ENCODE data around the gene ALKBH8. TPM values are rescaled to one million over a fixed set of nuclear protein-coding genes. Genes with fewer than 3 reads are reported as not detected.
"Not testable (repeated sequence)": the region's sequence is repeated elsewhere in the genome, so short reads cannot be mapped to it uniquely, and the experiment has no call there.

Gene ALKBH8
- total RNA-seq, 1 donor from 2014 or later = 11.8 TPM

DNA sequence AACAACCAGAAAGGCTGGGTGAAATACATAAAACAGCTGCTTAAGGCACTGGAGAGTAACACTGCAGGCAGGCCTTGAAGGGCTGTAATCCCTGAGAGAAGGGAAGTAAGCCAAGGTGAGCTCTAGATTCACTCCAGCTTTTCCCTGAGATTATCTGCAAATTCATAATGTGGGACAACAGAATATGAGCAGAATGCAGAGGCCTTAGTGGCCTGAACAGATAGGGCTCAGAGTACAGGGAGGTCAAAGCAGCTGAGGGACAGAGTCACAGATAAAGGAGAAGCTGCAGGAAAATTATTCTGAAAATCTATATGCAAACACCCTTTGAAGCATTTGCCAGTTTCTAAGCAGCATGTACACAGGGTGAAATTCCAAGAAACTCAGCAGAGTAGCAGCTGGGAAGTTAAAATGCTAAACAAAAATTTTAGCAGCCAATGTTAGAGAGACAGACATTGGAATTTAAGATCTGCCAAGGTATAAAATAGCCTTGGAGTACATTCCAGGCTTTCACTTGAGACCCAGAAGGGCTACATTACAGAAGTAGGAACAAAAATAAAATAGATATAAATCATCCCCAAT, 59.8 kb downstream of the ALKBH8 start:
- Mint-ChIP-seq H3K27ac (no peak overlapping the region), H3K27me3 (no peaks in the 10 kb centered on the region), H3K4me3 (no peak overlapping the region), H3K4me1 (no peaks in the 10 kb centered on the region), H3K36me3 (ENCODE audit: low read depth) (peaks cover 69% of the 10 kb centered on the region), H3K9me3 (peaks cover 8% of the 10 kb centered on the region)
- TF ChIP-seq, protein P1, sequence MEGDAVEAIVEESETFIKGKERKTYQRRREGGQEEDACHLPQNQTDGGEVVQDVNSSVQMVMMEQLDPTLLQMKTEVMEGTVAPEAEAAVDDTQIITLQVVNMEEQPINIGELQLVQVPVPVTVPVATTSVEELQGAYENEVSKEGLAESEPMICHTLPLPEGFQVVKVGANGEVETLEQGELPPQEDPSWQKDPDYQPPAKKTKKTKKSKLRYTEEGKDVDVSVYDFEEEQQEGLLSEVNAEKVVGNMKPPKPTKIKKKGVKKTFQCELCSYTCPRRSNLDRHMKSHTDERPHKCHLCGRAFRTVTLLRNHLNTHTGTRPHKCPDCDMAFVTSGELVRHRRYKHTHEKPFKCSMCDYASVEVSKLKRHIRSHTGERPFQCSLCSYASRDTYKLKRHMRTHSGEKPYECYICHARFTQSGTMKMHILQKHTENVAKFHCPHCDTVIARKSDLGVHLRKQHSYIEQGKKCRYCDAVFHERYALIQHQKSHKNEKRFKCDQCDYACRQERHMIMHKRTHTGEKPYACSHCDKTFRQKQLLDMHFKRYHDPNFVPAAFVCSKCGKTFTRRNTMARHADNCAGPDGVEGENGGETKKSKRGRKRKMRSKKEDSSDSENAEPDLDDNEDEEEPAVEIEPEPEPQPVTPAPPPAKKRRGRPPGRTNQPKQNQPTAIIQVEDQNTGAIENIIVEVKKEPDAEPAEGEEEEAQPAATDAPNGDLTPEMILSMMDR (IDR thresholded peaks at IDR 0.05) = no peak
- CTCF ChIA-PET = no interaction called here
- DNase-seq = no peak
- intact Hi-C loops (cut with micrococcal nuclease) = no loop called here
- POLR2A ChIA-PET = no interaction called here
- no peak for ATAC-seq (ENCODE audit: low read depth)

DNA sequence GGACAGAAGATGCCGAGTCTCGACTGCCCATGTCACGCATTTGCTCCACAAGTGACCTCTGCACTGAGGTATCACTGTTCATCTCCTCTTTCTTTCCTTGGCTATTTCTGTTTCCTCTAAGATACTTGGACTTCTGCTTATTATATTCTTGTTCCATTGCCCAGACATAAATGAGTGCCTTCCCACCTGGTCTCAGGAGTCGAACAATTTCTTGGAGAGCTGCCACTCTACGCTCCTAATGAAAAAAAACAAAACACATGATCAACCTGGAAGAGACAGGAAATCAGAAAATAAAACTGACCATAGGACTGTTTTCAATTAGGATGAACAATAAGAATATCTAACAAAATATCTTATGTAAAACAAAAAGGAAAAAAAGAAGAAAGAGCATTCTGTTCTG, 60.6 kb downstream of the ALKBH8 start:
- H3K27ac Mint-ChIP-seq = no peak overlapping the region
- CTCF ChIA-PET = no interaction called here
- peaks cover 65% of the 10 kb centered on the region for H3K36me3 Mint-ChIP-seq (ENCODE audit: low read depth)
- ATAC-seq (ENCODE audit: low read depth) = no peak
- H3K4me3 Mint-ChIP-seq = no peak overlapping the region
- H3K4me1 Mint-ChIP-seq = no peaks in the 10 kb centered on the region
- no peak for DNase-seq
- intact Hi-C loops (cut with micrococcal nuclease) = no loop called here
- H3K9me3 Mint-ChIP-seq = peaks cover 8% of the 10 kb centered on the region
- H3K27me3 Mint-ChIP-seq = no peaks in the 10 kb centered on the region
- POLR2A ChIA-PET = interaction anchor here (0.5 kb wide), 1 partner anchor 296 kb away, joined by 4 read pairs; no protein-coding TSS in a partner anchor
- TF ChIP-seq, protein P1 (IDR thresholded peaks at IDR 0.05) = no peak

DNA sequence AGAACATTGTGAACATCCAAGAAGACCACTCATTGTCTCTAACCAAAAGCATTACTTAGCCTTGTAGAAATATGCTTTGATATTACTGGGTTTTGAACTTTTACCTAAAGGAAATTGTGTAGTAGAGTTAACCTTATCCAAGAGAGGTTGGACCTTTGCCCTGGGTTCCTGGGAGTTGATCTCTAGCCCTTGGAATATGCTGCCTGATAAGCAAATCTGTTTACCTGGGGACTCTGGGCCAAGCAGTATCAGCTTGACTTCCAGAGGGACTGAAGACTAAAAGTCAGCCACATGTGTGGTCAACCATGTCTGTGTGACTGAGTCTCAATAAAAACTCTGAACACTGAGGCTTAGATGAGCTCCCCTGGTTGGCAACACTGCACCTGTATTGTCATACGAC, 63.8 kb downstream of the ALKBH8 start:
- Mint-ChIP-seq H3K36me3 (ENCODE audit: low read depth) (peaks cover 55% of the 10 kb centered on the region), H3K9me3 (peaks cover 8% of the 10 kb centered on the region), H3K4me3 (no peak overlapping the region), H3K27ac (no peak overlapping the region), H3K4me1 (no peaks in the 10 kb centered on the region), H3K27me3 (no peaks in the 10 kb centered on the region)
- TF ChIP-seq, protein P1 (IDR thresholded peaks at IDR 0.05) = no peak
- no peak for DNase-seq
- ChIA-PET POLR2A (no interaction called here), CTCF (no interaction called here)
- no peak for ATAC-seq (ENCODE audit: low read depth)
- intact Hi-C loops (cut with micrococcal nuclease) = no loop called here

DNA sequence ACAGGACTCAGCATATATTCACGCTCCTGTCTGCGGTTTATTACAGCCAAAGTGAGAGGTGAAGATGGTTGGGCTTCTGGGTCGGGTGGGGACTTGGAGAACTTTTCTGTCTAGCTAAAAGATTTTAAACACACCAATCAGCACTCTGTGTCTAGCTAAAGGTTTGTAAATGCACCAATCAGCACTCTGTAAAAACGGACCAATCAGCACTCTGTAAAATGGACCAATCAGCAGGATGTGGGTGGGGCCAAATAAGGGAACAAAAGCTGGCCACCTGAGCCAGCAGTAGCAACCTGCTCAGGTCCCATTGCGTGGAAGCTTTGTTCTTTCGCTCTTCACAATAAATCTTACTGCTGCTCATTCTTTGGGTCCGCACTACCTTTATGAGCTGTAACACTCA, 68.2 kb downstream of the ALKBH8 start:
- CTCF ChIA-PET; H3K27ac Mint-ChIP-seq; POLR2A ChIA-PET; H3K4me1 Mint-ChIP-seq; H3K4me3 Mint-ChIP-seq; DNase-seq; H3K27me3 Mint-ChIP-seq; H3K9me3 Mint-ChIP-seq; ATAC-seq (ENCODE audit: low read depth); intact Hi-C loops (cut with micrococcal nuclease): not testable (repeated sequence)
- peaks cover 22% of the 10 kb centered on the region for H3K36me3 Mint-ChIP-seq (ENCODE audit: low read depth)

DNA sequence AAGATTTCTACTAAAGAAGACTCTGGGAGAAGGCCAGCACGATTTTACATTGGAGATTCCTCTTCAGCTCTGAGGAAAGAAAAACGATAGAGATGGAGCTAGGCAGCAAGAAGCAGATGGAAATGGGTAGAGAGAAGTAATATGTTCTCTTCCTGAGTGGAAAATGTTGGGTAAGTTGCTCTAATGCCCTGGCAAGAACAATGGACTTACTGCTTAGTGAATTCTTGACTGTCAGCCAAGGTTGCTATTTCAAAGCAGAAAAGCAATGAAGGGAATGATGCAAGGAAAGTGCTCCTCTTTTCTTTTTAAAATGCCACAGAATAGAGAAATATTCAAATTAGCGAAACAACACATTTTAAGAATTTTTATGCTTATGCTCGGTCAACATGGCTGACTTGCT, 69.5 kb downstream of the ALKBH8 start:
- TF ChIP-seq, protein P1 (IDR thresholded peaks at IDR 0.05) = no peak
- CTCF ChIA-PET = no interaction called here

DNA sequence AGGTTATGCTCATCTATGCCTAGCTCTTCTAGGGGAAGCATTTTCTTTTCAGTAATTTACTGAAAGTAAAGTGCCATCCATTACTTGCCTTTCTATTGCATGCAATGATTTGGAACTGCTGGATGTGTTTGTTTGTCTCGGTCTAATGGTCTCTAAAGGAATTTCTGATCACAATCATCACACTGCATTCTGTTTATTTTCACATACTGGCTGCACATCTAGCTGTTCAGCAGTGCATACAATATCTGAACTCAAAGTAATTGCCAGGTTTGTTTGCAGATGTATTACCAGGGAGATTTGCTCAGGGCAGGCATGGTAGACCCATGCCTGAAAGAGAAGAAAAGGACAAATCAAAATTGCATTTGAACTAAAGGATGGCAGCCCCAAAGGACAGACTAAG, 71.5 kb downstream of the ALKBH8 start:
- H3K9me3 Mint-ChIP-seq = no peaks in the 10 kb centered on the region
- H3K4me3 Mint-ChIP-seq = no peak overlapping the region
- H3K36me3 Mint-ChIP-seq (ENCODE audit: low read depth) = peaks cover 3% of the 10 kb centered on the region
- intact Hi-C loops (cut with micrococcal nuclease) = no loop called here
- H3K4me1 Mint-ChIP-seq = no peaks in the 10 kb centered on the region
- TF ChIP-seq, protein P1 (IDR thresholded peaks at IDR 0.05) = no peak
- ChIA-PET CTCF (no interaction called here), POLR2A (no interaction called here)
- H3K27ac Mint-ChIP-seq = no peak overlapping the region
- no peak for ATAC-seq (ENCODE audit: low read depth)
- H3K27me3 Mint-ChIP-seq = no peaks in the 10 kb centered on the region
- DNase-seq = no peak

More for the DNA sequence above, 69.5 kb downstream of the ALKBH8 start:
- Mint-ChIP-seq H3K9me3 (no peaks in the 10 kb centered on the region), H3K4me1 (no peaks in the 10 kb centered on the region), H3K27ac (no peak overlapping the region), H3K36me3 (ENCODE audit: low read depth) (peaks cover 9% of the 10 kb centered on the region), H3K4me3 (no peak overlapping the region), H3K27me3 (no peaks in the 10 kb centered on the region)
- DNase-seq = no peak
- intact Hi-C loops (cut with micrococcal nuclease) = no loop called here
- ATAC-seq (ENCODE audit: low read depth) = no peak
- POLR2A ChIA-PET = no interaction called here

Data from activated B cell treated with CpG ODN at 0.5 μM for 24 hours (primary cell).